HepG2 (cell line): ENCODE data around the gene CEP164. TPM values are rescaled to one million over a fixed set of nuclear protein-coding genes. Genes with fewer than 3 reads are reported as not detected.
A peak's percentile ranks its signal among the peaks of the same experiment; 100 is the strongest.

Source experiments
- ATAC-seq: fragments of 200-7000 bp; cut with Tn5 transposase; 3 replicates; pipeline ENCODE4 v1.9.1; 2020; ENCODE audit warnings: mild to moderate bottlenecking, moderate library complexity
- BruUV-seq: library from RNA; stranded (reverse); fragments of 400-500 nt; replicated peaks from 2 replicates; lab custom pipeline; 2021; lab: Mats Ljungman, UMichigan
- CTCF ChIA-PET: fragments of 300-600 bp; formaldehyde crosslinking; extraction: SDS; loops from one replicate; lab custom pipeline; 2021; ENCODE audit warnings: low total read pairs, inconsistent platforms, low intra/inter-chr PET ratio; lab: Yijun Ruan, JAX
- POLR2A ChIA-PET: fragments of 350-600 bp; sonication (Branson Sonifier 250); formaldehyde crosslinking; loops from one replicate; lab custom pipeline; 2020; ENCODE audit warnings: antibody characterized with exemption, inconsistent platforms; lab: Yijun Ruan, JAX
- DNase-seq: peaks from one replicate; pipeline ENCODE4 v3.0.0-alpha.2; 2015; ENCODE audit warnings: low spot score
- FAIRE-seq: peaks from 3 replicates; lab custom pipeline; 2011; peaks lifted over from hg19 to GRCh38; lab: Jason Lieb, UNC
- H2AFZ ChIP-seq: one replicate; pipeline ENCODE4 v1.6.1; 2011; ENCODE audit warnings: low read length, inconsistent platforms
- H3K27ac ChIP-seq: fragments of 300-600 bp; 3 replicates; pipeline ENCODE4 v1.8.0; 2011; ENCODE audit warnings: mixed run types, mild to moderate bottlenecking, mixed read lengths, low read length, inconsistent platforms; ENCODE audit not compliant: insufficient read depth; ENCODE audit errors: extremely low read length
- H3K27me3 ChIP-seq, 2 experiments: fragments of 200-600 bp in 1 of 2; 2 replicates in 1 of 2; 3 replicates in 1 of 2; pipeline versions ENCODE4 v1.6.0 to v1.8.0; 2011; ENCODE audit warnings: low read length in 2 of 2, mild to moderate bottlenecking in 2 of 2, moderate library complexity in 2 of 2, inconsistent platforms in 1 of 2; ENCODE audit not compliant: insufficient read depth in 2 of 2, control insufficient read depth in 1 of 2
- H3K36me3 ChIP-seq, 2 experiments: fragments of 200-600 bp in 1 of 2; replicated peaks in 1 of 2; 2 replicates in 1 of 2; 3 replicates in 1 of 2; pipeline versions ENCODE4 v1.5.1 to v1.8.0; 2011; ENCODE audit warnings: low read length in 2 of 2, inconsistent platforms in 1 of 2; ENCODE audit not compliant: insufficient read depth in 2 of 2, control insufficient read depth in 1 of 2
- H3K4me1 ChIP-seq: 2 replicates; pipeline ENCODE4 v1.5.1; 2012; ENCODE audit warnings: low read length, inconsistent platforms; ENCODE audit not compliant: insufficient read depth
- H3K4me2 ChIP-seq: 2 replicates; pipeline ENCODE4 v1.6.0; 2011; ENCODE audit warnings: low read depth, low read length, inconsistent platforms
- H3K4me3 ChIP-seq, 3 experiments: fragments of 200-600 bp in 1 of 3; sonication (generic), shearing (Covaris generic) in 1 of 3; replicated peaks in 1 of 3; 2 replicates each; pipeline ENCODE4 v1.5.1; 2011 to 2016; ENCODE audit warnings: low read length in 3 of 3, inconsistent platforms in 2 of 3, low read depth in 2 of 3, mild to moderate bottlenecking in 2 of 3, control low read depth in 1 of 3, mixed read lengths in 1 of 3; ENCODE audit not compliant: insufficient read depth in 1 of 3
- H3K79me2 ChIP-seq: one replicate; pipeline ENCODE4 v1.6.1; 2011; ENCODE audit warnings: low read length, inconsistent platforms; ENCODE audit not compliant: insufficient read depth
- H3K9ac ChIP-seq: 2 replicates; pipeline ENCODE4 v1.6.0; 2011; ENCODE audit warnings: mild to moderate bottlenecking, low read depth, low read length, inconsistent platforms; ENCODE audit not compliant: insufficient read depth
- H3K9me3 ChIP-seq: 2 replicates; pipeline ENCODE4 v1.5.1; 2012; ENCODE audit warnings: mild to moderate bottlenecking, low read length
- H4K20me1 ChIP-seq: 2 replicates; pipeline ENCODE4 v1.6.0; 2011; ENCODE audit warnings: inconsistent platforms, mild to moderate bottlenecking, low read length, moderate library complexity; ENCODE audit not compliant: insufficient read depth
- CREB1 ChIP-seq, 2 experiments: fragments of 450-650 bp in 1 of 2; IDR thresholded peaks; 2 replicates each; pipeline ENCODE4 v1.6.1; 2016 to 2017; ENCODE audit warnings: control low read depth in 1 of 2, mild to moderate bottlenecking in 1 of 2, missing compliant biosample characterization in 1 of 2, missing genetic modification characterization in 1 of 2
- FOXO1 ChIP-seq: sonication (generic); formaldehyde crosslinking; IDR thresholded peaks from 2 replicates; pipeline ENCODE4 v1.4.0; 2020; ENCODE audit warnings: missing genetic modification reagents
- GABPB1 ChIP-seq: IDR thresholded peaks from 2 replicates; pipeline ENCODE4 v1.6.1; 2016; ENCODE audit warnings: mild to moderate bottlenecking, missing genetic modification reagents, moderate library complexity, missing compliant biosample characterization
- HNF1B ChIP-seq: sonication (generic); formaldehyde crosslinking; IDR thresholded peaks from 2 replicates; pipeline ENCODE4 v1.5.1; 2020; ENCODE audit warnings: mild to moderate bottlenecking, moderate library complexity, missing genetic modification reagents
- RORA ChIP-seq: sonication (generic); formaldehyde crosslinking; IDR thresholded peaks from 2 replicates; pipeline ENCODE4 v1.5.0; 2020; ENCODE audit warnings: mild to moderate bottlenecking, missing genetic modification reagents, moderate library complexity
- SAP130 ChIP-seq: IDR thresholded peaks from 2 replicates; pipeline ENCODE4 v1.6.1; 2016; ENCODE audit warnings: low read depth
- SP2 ChIP-seq: sonication (generic); formaldehyde crosslinking; IDR thresholded peaks from 2 replicates; pipeline ENCODE4 v1.5.1; 2020; ENCODE audit warnings: mild to moderate bottlenecking, missing genetic modification reagents
- THAP11 ChIP-seq: IDR thresholded peaks from 2 replicates; pipeline ENCODE4 v1.6.1; 2016; ENCODE audit warnings: missing biosample characterization, missing genetic modification reagents
- ZNF607 ChIP-seq: sonication (generic); formaldehyde crosslinking; IDR thresholded peaks from 2 replicates; pipeline ENCODE4 v1.5.1; 2020; ENCODE audit warnings: missing genetic modification reagents, mild to moderate bottlenecking, borderline replicate concordance
- ZNF780A ChIP-seq: sonication (generic); formaldehyde crosslinking; IDR thresholded peaks from 2 replicates; pipeline ENCODE4 v1.8.0; 2022; ENCODE audit warnings: mild to moderate bottlenecking, missing genetic modification reagents, moderate library complexity
- WGBS: methylation state at CpG from one replicate; pipeline ENCODE4 v1.1.6; 2017; ENCODE audit warnings: low lambda C conversion rate; 5-methylcytosine and 5-hydroxymethylcytosine counted together
- in situ Hi-C: cut with HindIII; loops from 2 replicates; pipeline ENCODE4 v1.10.0; 2017; ENCODE audit warnings: low pct_unique_long_range_greater_than_20kb; ENCODE audit not compliant: extremely low pct_ligation_motif_present
- intact Hi-C: fragments of 100-400 bp; cut with micrococcal nuclease; formaldehyde crosslinking; loops from one replicate; pipeline ENCODE4 v1.10.0; 2022; ENCODE audit not compliant: unreplicated experiment
- polyA plus RNA-seq, 8 experiments: library from polyadenylated mRNA; depleted of rRNA in 3 of 8; stranded (reverse) in 7 of 8; unstranded in 1 of 8; fragments of >200 nt; fragmentation: Illumina TruSeq in 4 of 8; extraction: Trizol in 4 of 8; gene quantifications; 2 replicates each; pipeline versions ENCODE4 v1.2.1 to v1.2.3, GENCODE V29; 2011 to 2016; ENCODE audit warnings: low read depth in 4 of 8, missing spikeins in 1 of 8, mixed read lengths in 1 of 8; ENCODE audit not compliant: insufficient read depth in 1 of 8
- total RNA-seq, 5 experiments: library from RNA; depleted of rRNA; stranded (reverse); fragments of >200 nt; fragmentation: Illumina TruSeq; extraction: Trizol; gene quantifications; 2 replicates each; pipeline ENCODE4 v1.2.3, GENCODE V29; 2016; ENCODE audit warnings: low read depth in 1 of 5
- TF ChIP-seq, protein P1 (sequence below): sonication (generic); formaldehyde crosslinking; IDR thresholded peaks from one replicate; pipeline ENCODE4 v1.5.1; 2020; ENCODE audit warnings: mild to moderate bottlenecking, missing genetic modification reagents; ENCODE audit errors: not compliant biosample characterization
- TF ChIP-seq, protein P2 (sequence below): sonication (generic); formaldehyde crosslinking; IDR thresholded peaks from 2 replicates; pipeline ENCODE4 v1.5.0; 2020; ENCODE audit warnings: mild to moderate bottlenecking, missing genetic modification reagents, borderline replicate concordance

Gene CEP164
- total and polyA plus RNA-seq, 2 of the 13 experiments (the other 11 are each of a cell fraction or from before 2014, with no cell fraction given): 11.4 to 15.2 TPM

DNA sequence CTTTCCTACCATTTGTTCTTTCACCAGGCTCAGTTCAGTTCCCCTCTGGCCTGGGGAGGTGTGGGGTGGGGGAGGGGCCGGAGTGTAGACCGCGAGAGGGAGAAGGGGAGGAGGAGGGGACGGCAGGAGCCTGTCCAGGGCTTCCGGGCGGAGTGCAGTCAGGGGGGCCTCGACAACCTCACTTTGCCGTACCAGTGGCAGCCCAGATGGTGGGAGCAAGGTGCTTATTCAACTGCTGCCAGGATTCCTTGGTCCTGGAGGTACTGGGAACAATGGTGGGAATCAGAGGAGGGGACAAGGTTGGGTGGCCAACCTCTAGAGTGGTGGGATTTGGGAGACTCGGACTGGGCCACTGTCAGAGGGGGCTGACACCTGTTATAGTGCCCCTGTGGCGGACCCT, 12.8 kb upstream of the CEP164 start:
- FAIRE-seq (no peak), DNase-seq (no peak), ATAC-seq (peak; percentile 12)
- peaks cover 63% of the 10 kb centered on the region for H3K4me1 ChIP-seq
- no TSS peak for BruUV-seq
- WGBS: 5% methylated on average over 10 of the region's 10 CpGs
- peak overlapping the region; percentile 100 for H3K4me2 ChIP-seq
- no peak overlapping the region for H2AFZ ChIP-seq
- no peak overlapping the region for H3K27ac ChIP-seq
- peaks cover 4% of the 10 kb centered on the region for H3K79me2 ChIP-seq
- peak overlapping the region; percentile 73 for H3K9ac ChIP-seq
- intact Hi-C loops: loop anchor here (5.0 kb wide), 1 partner anchor 43 kb away; no protein-coding TSS in a partner anchor
- no peaks in the 10 kb centered on the region; a peak in 1 of 5 replicates for H3K27me3 ChIP-seq
- ChIA-PET POLR2A (interaction anchor here (2.2 to 5.8 kb wide), 2 partner anchors 12 to 13 kb away, joined by 18 to 62 read pairs; partner anchors contain the start of gene CEP164), CTCF (no interaction called here)
- H4K20me1 ChIP-seq: no peaks in the 10 kb centered on the region
- in situ Hi-C loops: loop anchor here (5.0 kb wide), 1 partner anchor 83 kb away; the partner anchor contains the start of genes PCSK7 and RNF214
- H3K4me3 ChIP-seq: peak overlapping the region; percentile 74 to 90 (median 88)
- H3K36me3 ChIP-seq: no peaks in the 10 kb centered on the region
- no peaks in the 10 kb centered on the region for H3K9me3 ChIP-seq
- TF ChIP-seq FOXO1 (CRISPR knock-in tag) (no peak), ZNF607 (CRISPR knock-in tag) (0 out of 2 replicates have a peak, but pooled peaks have one; percentile 39), HNF1B (CRISPR knock-in tag) (0 out of 2 replicates have a peak, but pooled peaks have one; percentile 59), SP2 (CRISPR knock-in tag) (peak; percentile 16; the same call in 1 of the 2 replicates), RORA (CRISPR knock-in tag) (no peak), SAP130 (CRISPR knock-in tag) (peak; percentile 17; the same call in 1 of the 2 replicates), ZNF780A (CRISPR knock-in tag) (no peak), CREB1 (IDR thresholded peaks at IDR 0.05) (no peak), CREB1 (CRISPR knock-in tag; IDR thresholded peaks at IDR 0.05) (no peak), THAP11 (CRISPR knock-in tag) (peak; percentile 38; the same call in 1 of the 2 replicates), GABPB1 (CRISPR knock-in tag) (peak; percentile 16; the same call in 1 of the 2 replicates)
- TF ChIP-seq, protein P1, sequence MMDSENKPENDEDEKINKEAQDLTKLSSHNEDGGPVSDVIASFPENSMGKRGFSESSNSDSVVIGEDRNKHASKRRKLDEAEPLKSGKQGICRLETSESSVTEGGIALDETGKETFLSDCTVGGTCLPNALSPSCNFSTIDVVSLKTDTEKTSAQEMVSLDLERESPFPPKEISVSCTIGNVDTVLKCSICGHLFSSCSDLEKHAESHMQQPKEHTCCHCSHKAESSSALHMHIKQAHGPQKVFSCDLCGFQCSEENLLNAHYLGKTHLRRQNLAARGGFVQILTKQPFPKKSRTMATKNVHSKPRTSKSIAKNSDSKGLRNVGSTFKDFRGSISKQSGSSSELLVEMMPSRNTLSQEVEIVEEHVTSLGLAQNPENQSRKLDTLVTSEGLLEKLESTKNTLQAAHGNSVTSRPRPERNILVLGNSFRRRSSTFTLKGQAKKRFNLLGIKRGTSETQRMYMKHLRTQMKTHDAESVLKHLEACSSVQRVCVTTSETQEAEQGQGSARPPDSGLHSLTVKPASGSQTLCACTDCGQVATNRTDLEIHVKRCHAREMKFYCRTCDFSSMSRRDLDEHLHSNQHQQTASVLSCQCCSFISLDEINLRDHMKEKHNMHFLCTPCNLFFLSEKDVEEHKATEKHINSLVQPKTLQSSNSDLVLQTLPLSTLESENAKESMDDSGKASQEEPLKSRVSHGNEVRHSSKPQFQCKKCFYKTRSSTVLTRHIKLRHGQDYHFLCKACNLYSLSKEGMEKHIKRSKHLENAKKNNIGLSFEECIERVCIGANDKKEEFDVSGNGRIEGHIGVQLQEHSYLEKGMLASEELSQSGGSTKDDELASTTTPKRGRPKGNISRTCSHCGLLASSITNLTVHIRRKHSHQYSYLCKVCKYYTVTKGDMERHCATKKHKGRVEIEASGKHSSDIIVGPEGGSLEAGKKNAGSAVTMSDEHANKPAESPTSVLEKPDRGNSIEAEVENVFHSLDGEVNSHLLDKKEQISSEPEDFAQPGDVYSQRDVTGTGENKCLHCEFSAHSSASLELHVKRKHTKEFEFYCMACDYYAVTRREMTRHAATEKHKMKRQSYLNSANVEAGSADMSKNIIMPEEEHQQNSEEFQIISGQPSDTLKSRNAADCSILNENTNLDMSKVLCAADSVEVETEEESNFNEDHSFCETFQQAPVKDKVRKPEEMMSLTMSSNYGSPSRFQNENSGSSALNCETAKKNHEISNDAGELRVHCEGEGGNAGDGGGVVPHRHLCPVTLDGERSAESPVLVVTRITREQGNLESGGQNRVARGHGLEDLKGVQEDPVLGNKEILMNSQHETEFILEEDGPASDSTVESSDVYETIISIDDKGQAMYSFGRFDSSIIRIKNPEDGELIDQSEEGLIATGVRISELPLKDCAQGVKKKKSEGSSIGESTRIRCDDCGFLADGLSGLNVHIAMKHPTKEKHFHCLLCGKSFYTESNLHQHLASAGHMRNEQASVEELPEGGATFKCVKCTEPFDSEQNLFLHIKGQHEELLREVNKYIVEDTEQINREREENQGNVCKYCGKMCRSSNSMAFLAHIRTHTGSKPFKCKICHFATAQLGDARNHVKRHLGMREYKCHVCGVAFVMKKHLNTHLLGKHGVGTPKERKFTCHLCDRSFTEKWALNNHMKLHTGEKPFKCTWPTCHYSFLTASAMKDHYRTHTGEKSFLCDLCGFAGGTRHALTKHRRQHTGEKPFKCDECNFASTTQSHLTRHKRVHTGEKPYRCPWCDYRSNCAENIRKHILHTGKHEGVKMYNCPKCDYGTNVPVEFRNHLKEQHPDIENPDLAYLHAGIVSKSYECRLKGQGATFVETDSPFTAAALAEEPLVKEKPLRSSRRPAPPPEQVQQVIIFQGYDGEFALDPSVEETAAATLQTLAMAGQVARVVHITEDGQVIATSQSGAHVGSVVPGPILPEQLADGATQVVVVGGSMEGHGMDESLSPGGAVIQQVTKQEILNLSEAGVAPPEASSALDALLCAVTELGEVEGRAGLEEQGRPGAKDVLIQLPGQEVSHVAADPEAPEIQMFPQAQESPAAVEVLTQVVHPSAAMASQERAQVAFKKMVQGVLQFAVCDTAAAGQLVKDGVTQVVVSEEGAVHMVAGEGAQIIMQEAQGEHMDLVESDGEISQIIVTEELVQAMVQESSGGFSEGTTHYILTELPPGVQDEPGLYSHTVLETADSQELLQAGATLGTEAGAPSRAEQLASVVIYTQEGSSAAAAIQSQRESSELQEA (CRISPR knock-in tag): peak; percentile 26
- TF ChIP-seq, protein P2, sequence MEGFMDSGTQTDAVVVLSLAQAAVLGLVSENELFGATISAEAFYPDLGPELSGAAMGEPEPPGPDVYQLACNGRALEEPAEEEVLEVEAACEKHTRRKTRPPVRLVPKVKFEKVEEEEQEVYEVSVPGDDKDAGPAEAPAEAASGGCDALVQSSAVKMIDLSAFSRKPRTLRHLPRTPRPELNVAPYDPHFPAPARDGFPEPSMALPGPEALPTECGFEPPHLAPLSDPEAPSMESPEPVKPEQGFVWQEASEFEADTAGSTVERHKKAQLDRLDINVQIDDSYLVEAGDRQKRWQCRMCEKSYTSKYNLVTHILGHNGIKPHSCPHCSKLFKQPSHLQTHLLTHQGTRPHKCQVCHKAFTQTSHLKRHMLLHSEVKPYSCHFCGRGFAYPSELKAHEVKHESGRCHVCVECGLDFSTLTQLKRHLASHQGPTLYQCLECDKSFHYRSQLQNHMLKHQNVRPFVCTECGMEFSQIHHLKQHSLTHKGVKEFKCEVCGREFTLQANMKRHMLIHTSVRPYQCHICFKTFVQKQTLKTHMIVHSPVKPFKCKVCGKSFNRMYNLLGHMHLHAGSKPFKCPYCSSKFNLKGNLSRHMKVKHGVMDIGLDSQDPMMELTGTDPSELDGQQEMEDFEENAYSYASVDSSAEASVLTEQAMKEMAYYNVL (CRISPR knock-in tag): 0 out of 2 replicates have a peak, but pooled peaks have one; percentile 36
